HFFc6 (cell line): Measurements from ENCODE around the gene LRGUK. TPM values are rescaled to one million over a fixed set of nuclear protein-coding genes. Genes with fewer than 3 reads are reported as not detected.
"Not testable (repeated sequence)": the region's sequence is repeated elsewhere in the genome, so short reads cannot be mapped to it uniquely, and the experiment has no call there.

Experiments
- DNase-seq: peaks from one replicate; pipeline ENCODE4 v3.0.0-alpha.2; 2018
- H3K27ac Mint-ChIP-seq: 2 replicates; pipeline ENCODE4 v1.8.0; 2020; ENCODE audit warnings: mild to moderate bottlenecking, mixed read lengths
- H3K27me3 Mint-ChIP-seq: 2 replicates; pipeline ENCODE4 v1.8.0; 2021; ENCODE audit warnings: mild to moderate bottlenecking, moderate library complexity, mixed read lengths; ENCODE audit not compliant: insufficient read depth
- H3K36me3 Mint-ChIP-seq: 2 replicates; pipeline ENCODE4 v1.8.0; 2021; ENCODE audit warnings: low read depth, mixed read lengths
- H3K4me1 Mint-ChIP-seq: 2 replicates; pipeline ENCODE4 v1.8.0; 2020; ENCODE audit warnings: low read depth, mixed read lengths
- H3K4me3 Mint-ChIP-seq: 2 replicates; pipeline ENCODE4 v1.8.0; 2020; ENCODE audit warnings: mild to moderate bottlenecking, moderate library complexity, mixed read lengths
- H3K9me3 Mint-ChIP-seq: 2 replicates; pipeline ENCODE4 v1.8.0; 2020; ENCODE audit warnings: mild to moderate bottlenecking, mixed read lengths
- CTCF ChIP-seq: fragments of 200-600 bp; sonication (generic); IDR thresholded peaks from 2 replicates; pipeline ENCODE4 v1.5.0; 2021; ENCODE audit warnings: antibody characterized with exemption, mild to moderate bottlenecking
- total RNA-seq, 6 experiments: library from RNA; stranded (reverse); fragmentation: NEBNext Ultra II Directional; extraction: Animal tissue kit (Norgen Biotek cat#: 25700); gene quantifications; 2 replicates in 1 of 6; 3 replicates in 5 of 6; pipeline ENCODE4 v1.2.3, GENCODE V29; 2021

The LRGUK gene
- total RNA-seq, 6 experiments from 2014 or later: 0.07 to 0.32 (median 0.10) TPM; not detected in 3

- no peaks in the 10 kb centered on the region for H3K9me3 Mint-ChIP-seq
- H3K27ac Mint-ChIP-seq: no peak overlapping the region
- H3K27me3 Mint-ChIP-seq: peaks cover 2% of the 10 kb centered on the region
- no peak for DNase-seq
- TF ChIP-seq CTCF: no peak
- peaks cover 11% of the 10 kb centered on the region for H3K4me1 Mint-ChIP-seq
- H3K4me3 Mint-ChIP-seq: no peak overlapping the region
- H3K36me3 Mint-ChIP-seq: peaks cover 24% of the 10 kb centered on the region
These were observed 166.0 kb downstream of the LRGUK start for GRCh38 chr7:134293002-134293740.

DNA sequence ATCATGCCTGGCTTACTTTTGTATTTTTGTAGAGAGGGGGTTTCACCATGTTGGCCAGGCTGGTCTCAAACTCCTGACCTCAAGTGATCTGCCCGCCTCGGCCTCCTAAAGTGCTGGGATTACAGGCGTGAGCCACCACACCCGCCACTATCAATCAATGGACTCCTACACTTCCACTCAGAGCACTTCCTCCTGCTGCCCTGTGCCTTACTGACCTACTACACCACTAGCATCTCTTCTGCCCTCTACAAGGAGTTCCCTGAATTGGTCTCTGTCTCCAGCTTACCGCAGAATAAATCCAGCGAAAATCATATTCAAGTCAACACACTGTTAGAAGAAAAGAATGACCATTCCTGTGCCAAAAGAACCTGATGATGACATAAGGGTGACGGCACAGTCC, 168.8 kb downstream of the LRGUK start:
- not testable (repeated sequence) for H3K9me3 Mint-ChIP-seq, H3K4me1 Mint-ChIP-seq, H3K27me3 Mint-ChIP-seq, H3K27ac Mint-ChIP-seq, H3K4me3 Mint-ChIP-seq, DNase-seq
- H3K36me3 Mint-ChIP-seq: peaks cover 32% of the 10 kb centered on the region

DNA sequence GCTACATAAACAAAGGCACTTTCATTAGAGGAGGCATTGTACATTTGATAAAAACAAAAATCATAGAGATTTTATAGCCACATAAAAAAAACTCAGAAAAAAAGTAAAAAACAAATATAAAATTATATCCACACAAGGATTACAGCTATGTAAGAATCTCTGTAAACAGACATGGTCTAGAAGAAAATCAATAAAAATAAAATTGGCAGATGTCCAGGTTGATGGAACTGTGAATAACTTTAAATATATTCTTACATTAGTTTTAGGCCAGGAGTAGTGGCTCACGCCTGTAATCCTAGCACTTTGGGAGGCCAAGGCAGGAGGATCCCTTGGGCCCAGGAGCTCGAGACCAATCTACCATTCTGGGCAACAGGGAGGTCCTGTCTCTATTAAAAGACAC, 170.3 kb downstream of the LRGUK start:
- Mint-ChIP-seq H3K4me3 (no peak overlapping the region), H3K27me3 (peaks cover 2% of the 10 kb centered on the region; the same call in 1 of the 2 replicates), H3K36me3 (peaks cover 35% of the 10 kb centered on the region), H3K9me3 (no peaks in the 10 kb centered on the region), H3K27ac (no peak overlapping the region), H3K4me1 (peaks cover 5% of the 10 kb centered on the region; the same call in 1 of the 2 replicates)
- TF ChIP-seq CTCF: no peak
- no peak for DNase-seq

GRCh38 chr7:134298902-134299683, 172.0 kb downstream of the LRGUK start:
- no peak for TF ChIP-seq CTCF
- Mint-ChIP-seq H3K4me3 (no peak overlapping the region), H3K9me3 (no peaks in the 10 kb centered on the region), H3K27me3 (peaks cover 2% of the 10 kb centered on the region; the same call in 1 of the 2 replicates), H3K4me1 (peaks cover 5% of the 10 kb centered on the region; the same call in 1 of the 2 replicates), H3K36me3 (peaks cover 36% of the 10 kb centered on the region), H3K27ac (no peak overlapping the region)
- no peak for DNase-seq

GRCh38 chr7:134300988-134301387, 173.8 kb downstream of the LRGUK start:
- Mint-ChIP-seq H3K4me3 (no peak overlapping the region), H3K4me1 (peaks cover 5% of the 10 kb centered on the region; the same call in 1 of the 2 replicates), H3K36me3 (peaks cover 28% of the 10 kb centered on the region), H3K9me3 (no peaks in the 10 kb centered on the region), H3K27ac (no peak overlapping the region), H3K27me3 (no peaks in the 10 kb centered on the region)
- DNase-seq: no peak
- no peak for TF ChIP-seq CTCF

DNA sequence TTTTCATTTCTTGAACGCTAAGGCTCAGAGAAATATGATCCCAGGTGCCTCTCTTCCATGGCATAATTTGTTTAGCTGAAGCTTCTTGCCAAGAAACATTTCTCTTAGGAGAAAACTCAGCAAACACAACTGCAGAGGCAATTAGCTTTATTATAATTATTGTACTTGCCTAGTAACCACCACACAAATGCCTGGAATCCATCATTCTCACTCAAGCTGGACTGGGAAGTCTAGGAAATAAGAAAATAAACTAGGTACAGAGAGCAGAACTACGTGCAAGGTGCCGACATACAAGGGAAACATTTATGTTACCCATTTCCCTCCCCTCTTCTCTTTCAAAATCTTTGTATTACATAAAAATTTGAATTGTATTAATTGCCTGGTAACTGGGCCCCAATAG, 174.5 kb downstream of the LRGUK start:
- Mint-ChIP-seq H3K36me3 (peaks cover 24% of the 10 kb centered on the region), H3K4me3 (no peak overlapping the region), H3K27me3 (no peaks in the 10 kb centered on the region), H3K9me3 (no peaks in the 10 kb centered on the region), H3K27ac (no peak overlapping the region), H3K4me1 (peaks cover 5% of the 10 kb centered on the region; the same call in 1 of the 2 replicates)
- TF ChIP-seq CTCF: no peak
- DNase-seq: no peak
